ENCODE results near the gene ST7.

The ST7 gene

GRCh38 chr7:117200786-117201458 is 247.6 kb downstream of the ST7 start:
- no peak for FAIRE-seq

DNA sequence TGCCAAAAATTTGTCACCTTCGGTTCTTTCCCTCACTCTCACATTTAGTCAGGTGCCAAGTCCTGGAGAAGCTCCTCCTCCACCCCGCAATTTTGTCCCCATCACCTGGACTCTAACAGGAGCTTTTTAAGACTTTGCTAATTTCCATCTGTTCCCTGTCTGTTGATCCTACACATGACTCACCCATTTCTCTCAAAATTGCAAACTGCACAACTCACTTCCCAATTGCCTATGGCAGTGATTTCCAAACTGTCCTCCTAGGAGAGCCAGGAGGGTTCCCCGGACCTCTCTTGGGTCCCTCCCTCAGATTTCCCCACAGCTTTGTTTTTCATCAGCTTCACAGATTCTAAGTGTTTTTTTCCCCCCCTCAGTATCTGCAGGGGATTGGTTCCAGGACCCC is 249.2 kb downstream of the ST7 start:
- no peak for FAIRE-seq

DNA sequence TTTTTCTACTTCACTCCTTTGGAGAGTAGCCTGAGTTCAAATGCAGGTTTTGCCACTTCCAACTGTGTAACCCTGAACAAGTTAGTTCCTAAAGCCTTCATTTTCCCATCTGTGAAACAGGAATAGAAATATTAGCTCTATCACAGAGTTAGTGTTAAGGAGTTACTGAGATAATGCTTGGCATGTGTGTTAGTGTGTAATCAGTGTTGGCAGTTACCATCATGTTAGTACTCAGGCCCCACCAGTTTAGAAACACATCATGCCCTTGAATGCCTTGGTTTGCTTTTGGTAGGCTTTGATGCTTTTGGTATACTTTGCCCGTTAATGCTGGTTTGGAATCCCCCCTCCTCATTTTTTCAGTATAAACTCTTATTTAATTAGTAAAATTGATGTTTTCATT is 249.9 kb downstream of the ST7 start:
- no peak for FAIRE-seq

- FAIRE-seq, result no peak
Observed at GRCh38 chr7:117205873-117206272, 252.6 kb downstream of the ST7 start.

GRCh38 chr7:117208257-117208656 is 255.0 kb downstream of the ST7 start:
- no peak for FAIRE-seq

GRCh38 chr7:117210397-117210796 is 257.1 kb downstream of the ST7 start:
- FAIRE-seq, result no peak

DNA sequence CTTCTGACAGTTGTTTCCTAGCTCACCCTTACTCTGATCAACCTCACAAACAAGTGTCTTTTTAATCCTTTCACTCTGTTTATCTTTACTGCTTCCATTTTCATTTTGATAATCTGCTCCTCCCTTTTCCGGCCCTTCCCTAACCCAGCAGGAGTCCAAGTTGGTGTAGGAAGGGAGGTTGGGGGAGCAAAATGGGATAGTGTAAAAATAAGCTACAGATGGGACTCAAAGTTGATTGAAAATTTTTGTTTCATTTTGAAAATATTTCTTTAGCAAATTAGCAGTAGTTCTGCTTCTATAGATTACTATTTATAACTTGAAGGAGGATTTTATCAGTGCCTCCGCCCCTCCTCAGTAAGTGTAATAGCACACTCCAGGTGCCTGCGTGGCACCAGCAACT is 257.6 kb downstream of the ST7 start:
- no peak for FAIRE-seq

- no peak for FAIRE-seq
Observed at GRCh38 chr7:117211614-117212013, 258.3 kb downstream of the ST7 start.

GRCh38 chr7:117212969-117213877 is 259.9 kb downstream of the ST7 start:
- FAIRE-seq, result no peak

DNA sequence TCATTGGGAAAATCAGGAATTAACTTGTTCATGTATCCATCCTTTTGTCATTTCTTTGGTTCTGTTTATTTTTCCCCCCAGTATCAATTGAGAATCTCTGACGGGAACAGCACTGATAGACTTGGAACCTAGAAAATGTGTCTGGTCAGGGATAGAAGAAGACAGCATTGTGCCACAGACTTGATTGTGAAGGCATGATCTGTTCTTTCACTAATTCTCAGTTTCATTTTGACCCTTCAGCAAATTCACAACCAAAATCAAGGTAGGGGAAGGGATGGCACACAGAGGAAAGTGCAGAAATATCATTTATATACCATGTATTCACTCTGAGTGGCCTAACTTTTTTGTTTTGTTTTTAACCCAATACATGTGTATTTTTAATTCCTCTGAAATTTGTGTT is 262.7 kb downstream of the ST7 start:
- FAIRE-seq, result no peak

DNA sequence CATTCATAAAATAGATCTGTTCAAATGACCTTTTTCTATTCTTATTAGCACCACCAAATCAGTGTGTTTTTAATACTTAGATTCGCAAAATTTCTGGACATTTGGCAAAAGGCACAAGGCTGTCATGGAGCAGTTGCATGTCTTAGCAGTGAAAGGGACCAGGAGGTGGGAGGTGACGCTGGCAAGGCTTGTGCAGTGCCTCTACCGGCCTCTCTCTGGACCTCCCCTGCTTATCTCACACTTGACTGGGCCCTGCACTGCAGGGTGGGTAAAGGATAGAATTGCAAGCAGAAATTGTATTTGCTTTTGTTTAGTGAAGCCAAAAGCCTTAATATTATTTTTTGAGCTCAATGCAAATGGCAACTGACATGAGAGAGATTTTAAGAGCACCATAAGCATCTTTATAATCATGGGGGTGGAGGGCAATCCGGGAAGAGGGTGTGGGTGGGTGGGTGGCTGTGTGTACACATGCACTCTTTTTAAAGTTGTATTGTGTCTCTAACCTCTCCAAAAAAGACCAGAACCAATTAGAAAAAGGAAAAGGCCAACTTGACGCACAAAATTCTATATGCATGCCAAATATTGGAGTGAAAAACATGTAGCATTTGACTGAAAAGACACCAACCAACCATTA is 263.3 kb downstream of the ST7 start:
- no peak for FAIRE-seq

DNA sequence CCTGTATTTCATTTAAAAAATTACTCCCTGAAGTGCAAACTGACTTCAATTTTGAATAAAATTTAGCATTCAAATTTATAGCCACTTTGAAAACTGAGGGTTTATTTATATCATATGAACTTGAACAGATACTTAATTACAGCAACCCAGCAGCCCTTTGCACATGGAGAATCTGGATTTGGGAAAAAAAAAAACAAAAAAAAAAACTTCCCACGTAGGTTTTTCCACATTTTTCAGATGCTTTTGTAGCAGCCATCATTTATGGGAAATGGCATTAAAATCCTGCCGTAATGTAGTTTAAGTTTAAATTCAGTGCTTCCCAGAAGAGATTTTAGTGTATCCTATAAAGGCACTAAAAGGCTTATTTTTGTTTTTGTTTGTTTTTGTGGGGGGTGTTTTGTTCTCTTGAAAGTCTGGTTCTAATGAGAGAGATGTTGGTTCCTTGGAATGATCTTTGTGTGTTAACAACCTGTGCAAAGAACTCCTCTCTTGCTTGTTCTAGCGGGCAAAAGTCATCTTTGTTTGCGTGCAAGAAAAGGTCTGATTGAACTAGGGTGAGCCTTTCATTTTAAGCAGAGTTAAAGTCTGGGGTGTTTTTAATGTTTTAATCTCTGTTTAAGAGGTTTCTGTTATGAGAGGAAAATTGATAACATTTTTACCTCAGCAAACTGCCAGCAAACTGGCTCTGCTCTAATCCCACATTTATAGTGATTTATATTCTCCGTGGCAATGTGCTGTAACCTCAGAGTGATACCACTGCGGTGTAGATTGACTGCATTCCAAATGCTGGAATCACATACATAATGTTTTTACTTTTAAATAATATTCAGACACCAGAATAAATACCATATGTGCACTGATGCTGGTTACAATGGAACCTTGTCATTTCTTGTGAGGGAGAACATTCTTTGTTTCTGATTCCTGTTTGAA is 264.1 kb downstream of the ST7 start:
- no peak for FAIRE-seq

- no peak for FAIRE-seq
Observed at GRCh38 chr7:117218700-117219099, 265.4 kb downstream of the ST7 start.

DNA sequence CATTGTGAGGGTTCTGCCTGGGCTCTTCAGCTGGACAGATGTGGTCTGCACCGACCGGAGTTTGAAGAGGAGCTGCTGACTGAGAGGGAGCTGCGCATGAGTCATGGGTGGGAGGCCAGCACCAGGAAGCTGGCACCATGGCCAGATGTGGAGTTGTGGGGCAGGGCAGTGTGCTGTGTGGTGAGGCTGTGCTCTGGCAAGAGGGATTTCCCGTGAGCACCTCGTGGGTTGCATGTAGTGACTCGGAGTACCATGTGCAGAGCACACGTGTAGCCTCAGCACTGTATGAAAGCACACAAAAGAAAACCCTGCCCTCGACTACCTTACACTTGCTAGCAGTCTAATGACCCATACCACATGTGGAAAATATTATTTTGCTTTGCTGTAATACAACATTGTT is 266.2 kb downstream of the ST7 start:
- FAIRE-seq, result no peak

- FAIRE-seq, result no peak
Observed at GRCh38 chr7:117220836-117221235, 267.5 kb downstream of the ST7 start.

GRCh38 chr7:117225536-117225935 is 272.2 kb downstream of the ST7 start:
- no peak for FAIRE-seq

- no peak for FAIRE-seq
Observed at GRCh38 chr7:117227091-117227490, 273.8 kb downstream of the ST7 start.

DNA sequence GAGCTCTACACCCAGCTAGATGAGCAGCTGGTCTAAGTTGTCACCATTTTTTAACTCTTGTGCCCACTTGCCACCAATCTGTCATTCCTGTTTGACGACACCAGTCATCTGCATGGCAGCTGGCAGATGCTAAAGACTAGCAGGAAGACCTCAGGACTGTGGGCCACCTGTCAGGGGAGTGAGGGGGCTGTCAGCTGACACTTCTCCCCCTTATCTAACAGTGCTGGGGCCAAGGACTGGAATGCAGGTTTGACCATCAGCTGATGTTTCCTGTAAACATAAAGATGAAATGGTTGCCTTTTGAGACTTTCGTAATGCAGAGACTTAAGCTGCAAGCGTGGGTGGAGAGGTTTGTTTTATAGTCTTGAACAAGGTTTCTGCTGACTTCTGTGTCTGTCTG is 276.0 kb downstream of the ST7 start:
- FAIRE-seq, result no peak

GRCh38 chr7:117230276-117231046 is 277.2 kb downstream of the ST7 start:
- FAIRE-seq, result no peak

- FAIRE-seq, result no peak
Observed at GRCh38 chr7:117231047-117231359, 277.7 kb downstream of the ST7 start.

DNA sequence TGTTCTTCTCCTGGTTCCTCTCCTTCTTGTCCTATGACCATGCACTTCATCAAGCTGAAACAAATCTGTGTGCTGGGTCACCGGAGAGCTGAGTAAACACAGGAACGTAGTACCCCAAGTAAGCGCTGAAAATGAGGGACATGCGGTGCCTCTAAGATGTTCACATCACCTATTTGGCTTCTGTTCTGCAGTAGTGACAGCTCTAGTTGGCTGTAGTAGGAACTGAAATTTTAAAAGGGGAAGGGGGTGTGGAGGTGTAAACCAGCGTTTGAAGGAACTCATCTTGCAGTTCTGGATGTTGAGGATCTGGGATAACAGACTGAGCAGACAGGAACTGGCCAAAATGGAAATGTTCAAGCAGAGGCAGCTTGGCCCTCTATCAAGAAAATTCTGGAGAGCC is 284.3 kb downstream of the ST7 start:
- FAIRE-seq, result no peak

GRCh38 chr7:117238472-117238871 is 285.2 kb downstream of the ST7 start:
- no peak for FAIRE-seq

Data from islet of Langerhans (tissue), 1 donor.